ENCODE data around the gene TBC1D3E.
"Not testable (repeated sequence)": the region's sequence is repeated elsewhere in the genome, so short reads cannot be mapped to it uniquely, and the experiment has no call there.

The TBC1D3E gene

GRCh38 chr17:38127651-38128050 lies at the start of gene TBC1D3E:
TBC1D3E (plus strand) TSS chr17:38127951; CDS start chr17:38129496, 1,545 bp downstream.
- H3K4me3 ChIP-seq (ENCODE audit: low read depth, low read length); DNase-seq (ENCODE audit: low read depth): not testable (repeated sequence)

- DNase-seq (ENCODE audit: low read depth); H3K4me3 ChIP-seq (ENCODE audit: low read depth, low read length): not testable (repeated sequence)
Observed at GRCh38 chr17:38087344-38087743, 40.4 kb upstream of the TBC1D3E start.

GRCh38 chr17:38088120-38088519 lies 39.6 kb upstream of the TBC1D3E start:
- not testable (repeated sequence) for DNase-seq (ENCODE audit: low read depth); H3K4me3 ChIP-seq (ENCODE audit: low read depth, low read length)

GRCh38 chr17:38094059-38094694 lies 33.6 kb upstream of the TBC1D3E start:
- not testable (repeated sequence) for DNase-seq (ENCODE audit: low read depth); H3K4me3 ChIP-seq (ENCODE audit: low read depth, low read length)

- DNase-seq (ENCODE audit: low read depth); H3K4me3 ChIP-seq (ENCODE audit: low read depth, low read length): not testable (repeated sequence)
Observed at GRCh38 chr17:38099262-38099661, 28.5 kb upstream of the TBC1D3E start.

GRCh38 chr17:38119829-38120228 lies 7.9 kb upstream of the TBC1D3E start:
- not testable (repeated sequence) for H3K4me3 ChIP-seq (ENCODE audit: low read depth, low read length); DNase-seq (ENCODE audit: low read depth)

- not testable (repeated sequence) for DNase-seq (ENCODE audit: low read depth); H3K4me3 ChIP-seq (ENCODE audit: low read depth, low read length)
Observed at GRCh38 chr17:38134860-38135259, 7.1 kb downstream of the TBC1D3E start.
